ENCODE data around the gene FHIT. TPM values are rescaled to one million over a fixed set of nuclear protein-coding genes. Genes with fewer than 3 reads are reported as not detected.

The FHIT gene
- total RNA-seq, 1 experiment from 2014 or later = 3.9 TPM

DNA sequence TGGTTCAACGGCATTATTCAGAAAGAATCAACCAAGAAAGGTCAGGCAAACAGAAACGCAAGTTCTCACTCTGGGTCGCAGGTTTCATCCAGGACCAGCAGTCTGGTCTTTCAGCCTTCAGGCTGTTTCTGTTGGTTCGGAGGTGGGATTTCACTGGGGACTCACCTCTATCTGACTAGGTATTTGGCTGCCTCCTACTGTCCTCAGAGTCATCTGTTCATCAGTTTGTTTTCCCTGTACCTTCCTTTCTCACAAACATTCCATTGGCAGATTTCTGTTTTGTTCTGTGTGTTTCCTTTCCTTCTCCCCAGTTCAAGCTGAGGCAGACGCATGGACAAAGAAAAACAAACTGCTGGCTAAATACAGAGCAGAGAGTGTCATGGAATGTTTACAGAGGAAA is 1154.8 kb downstream of the FHIT start:
- DNase-seq (ENCODE audit: low read depth, low spot score) = no peak
- in situ Hi-C loops (cut with HindIII; ENCODE audit: low pct_unique_long_range_greater_than_20kb, low sequenced_read_pairs) = no loop called here

DNA sequence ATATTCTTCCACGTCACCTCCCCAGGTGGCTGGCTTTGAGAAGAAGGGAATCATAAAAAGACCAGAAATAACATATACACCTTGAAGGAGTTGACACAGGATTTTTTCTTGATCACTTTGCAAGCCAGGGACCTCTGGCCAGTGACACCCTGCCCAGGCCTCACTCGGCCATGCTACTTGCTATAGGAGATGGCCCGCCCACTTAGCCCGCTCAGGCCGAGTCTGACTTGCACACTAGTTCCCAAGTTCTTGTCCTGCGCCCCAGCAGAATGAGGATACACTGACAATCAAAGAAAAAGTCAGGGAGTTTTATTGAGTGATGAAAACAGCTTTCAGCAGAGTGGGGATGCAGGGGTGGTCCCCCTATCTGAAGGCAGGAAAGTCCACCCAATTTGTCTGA is 1155.3 kb downstream of the FHIT start:
- no peak for DNase-seq (ENCODE audit: low read depth, low spot score)
- in situ Hi-C loops (cut with HindIII; ENCODE audit: low pct_unique_long_range_greater_than_20kb, low sequenced_read_pairs) = no loop called here

- no peak for DNase-seq (ENCODE audit: low read depth, low spot score)
- in situ Hi-C loops (cut with HindIII; ENCODE audit: low pct_unique_long_range_greater_than_20kb, low sequenced_read_pairs) = no loop called here
These were observed 1155.7 kb downstream of the FHIT start for GRCh38 chr3:60095516-60095915.

DNA sequence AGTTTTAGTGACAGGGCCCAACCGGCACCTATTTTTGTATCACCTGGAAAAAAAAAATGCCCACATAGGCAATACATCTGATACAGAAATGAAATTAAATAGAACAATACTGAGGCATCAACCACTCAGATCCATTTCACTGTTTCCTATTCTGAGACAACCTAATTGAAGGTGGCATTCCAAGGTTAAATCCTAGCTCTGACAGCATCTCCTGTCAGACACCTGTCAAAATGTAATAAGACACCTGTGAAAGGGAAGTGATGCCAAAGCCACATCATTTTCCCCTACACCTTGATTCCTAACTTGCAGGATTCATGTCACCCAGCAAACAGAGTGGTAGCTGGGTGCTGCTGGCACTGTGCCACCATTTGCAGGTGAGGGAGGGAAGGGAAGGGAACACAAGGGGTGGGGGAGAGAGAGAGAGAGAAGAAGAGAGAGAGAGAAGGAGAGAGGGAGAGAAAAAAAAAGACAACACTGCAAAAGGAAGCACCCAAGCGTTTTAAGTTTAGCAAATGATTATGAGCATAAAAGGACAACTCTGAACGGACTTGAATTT is 1156.8 kb downstream of the FHIT start:
- no peak for DNase-seq (ENCODE audit: low read depth, low spot score)
- in situ Hi-C loops (cut with HindIII; ENCODE audit: low pct_unique_long_range_greater_than_20kb, low sequenced_read_pairs) = no loop called here

GRCh38 chr3:60090548-60090947 is 1160.7 kb downstream of the FHIT start:
- in situ Hi-C loops (cut with HindIII; ENCODE audit: low pct_unique_long_range_greater_than_20kb, low sequenced_read_pairs) = no loop called here
- DNase-seq (ENCODE audit: low read depth, low spot score) = no peak

- in situ Hi-C loops (cut with HindIII; ENCODE audit: low pct_unique_long_range_greater_than_20kb, low sequenced_read_pairs) = no loop called here
- no peak for DNase-seq (ENCODE audit: low read depth, low spot score)
These were observed 1164.4 kb downstream of the FHIT start for GRCh38 chr3:60086811-60087210.

- in situ Hi-C loops (cut with HindIII; ENCODE audit: low pct_unique_long_range_greater_than_20kb, low sequenced_read_pairs) = no loop called here
- DNase-seq (ENCODE audit: low read depth, low spot score) = no peak
These were observed 1165.6 kb downstream of the FHIT start for GRCh38 chr3:60085649-60086048.

DNA sequence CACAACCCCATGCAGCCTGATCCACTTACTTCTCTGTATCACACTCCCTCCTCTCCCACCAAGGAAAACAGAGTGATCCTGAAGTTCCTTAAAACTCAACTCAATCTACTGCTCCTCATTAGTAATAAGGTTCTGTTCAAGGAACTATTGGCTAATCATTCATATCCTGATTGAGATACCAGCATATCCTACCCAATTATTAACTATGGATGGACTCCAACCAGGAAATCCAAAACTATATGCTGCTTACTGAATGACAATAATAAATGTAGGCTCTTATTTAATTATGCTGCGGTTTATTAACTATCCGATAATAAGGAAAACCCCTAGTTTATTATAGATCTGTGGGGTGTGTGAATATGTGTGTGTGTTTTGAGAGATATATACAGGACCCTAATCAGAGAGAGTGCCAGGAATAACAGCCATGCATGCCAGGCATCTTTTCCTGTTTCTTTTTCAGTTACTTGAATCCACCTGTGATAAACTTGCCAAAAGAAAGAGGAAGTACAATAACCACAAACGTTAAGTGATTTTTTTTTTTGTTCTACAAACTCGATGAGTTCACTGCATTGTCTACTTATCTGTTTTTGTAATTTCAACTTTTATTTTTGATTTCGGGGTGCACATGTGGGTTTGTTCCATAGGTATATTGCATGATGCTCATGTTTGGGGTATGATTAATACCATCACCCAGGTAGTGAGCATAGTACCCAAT is 1169.7 kb downstream of the FHIT start:
- in situ Hi-C loops (cut with HindIII; ENCODE audit: low pct_unique_long_range_greater_than_20kb, low sequenced_read_pairs) = no loop called here
- no peak for DNase-seq (ENCODE audit: low read depth, low spot score)

- peak; percentile 34 for DNase-seq (ENCODE audit: low read depth, low spot score)
- in situ Hi-C loops (cut with HindIII; ENCODE audit: low pct_unique_long_range_greater_than_20kb, low sequenced_read_pairs) = no loop called here
These were observed 1170.6 kb downstream of the FHIT start for GRCh38 chr3:60080648-60081047.

GRCh38 chr3:60079076-60079475 is 1172.2 kb downstream of the FHIT start:
- in situ Hi-C loops (cut with HindIII; ENCODE audit: low pct_unique_long_range_greater_than_20kb, low sequenced_read_pairs) = no loop called here
- no peak for DNase-seq (ENCODE audit: low read depth, low spot score)

DNA sequence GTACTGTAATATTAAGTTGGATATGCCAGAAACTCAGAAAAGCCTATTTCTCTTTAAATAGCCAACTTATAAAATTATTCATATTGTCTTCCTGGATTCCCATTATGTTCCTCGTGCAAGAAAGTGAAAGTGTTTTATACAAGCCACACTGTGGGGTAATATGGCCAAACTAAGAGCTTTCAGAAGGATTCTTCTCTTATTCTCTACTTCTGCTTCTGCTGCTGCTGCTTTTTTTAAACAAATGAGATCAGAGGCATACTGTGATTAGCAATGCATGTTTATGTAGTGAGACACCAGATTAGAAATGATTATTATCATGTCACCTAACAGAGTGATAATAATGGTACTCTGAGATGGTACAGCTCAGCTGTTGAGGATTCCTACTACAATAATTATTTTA is 1174.9 kb downstream of the FHIT start:
- in situ Hi-C loops (cut with HindIII; ENCODE audit: low pct_unique_long_range_greater_than_20kb, low sequenced_read_pairs) = no loop called here
- no peak for DNase-seq (ENCODE audit: low read depth, low spot score)

- no peak for DNase-seq (ENCODE audit: low read depth, low spot score)
- in situ Hi-C loops (cut with HindIII; ENCODE audit: low pct_unique_long_range_greater_than_20kb, low sequenced_read_pairs) = no loop called here
These were observed 1177.3 kb downstream of the FHIT start for GRCh38 chr3:60073942-60074341.

DNA sequence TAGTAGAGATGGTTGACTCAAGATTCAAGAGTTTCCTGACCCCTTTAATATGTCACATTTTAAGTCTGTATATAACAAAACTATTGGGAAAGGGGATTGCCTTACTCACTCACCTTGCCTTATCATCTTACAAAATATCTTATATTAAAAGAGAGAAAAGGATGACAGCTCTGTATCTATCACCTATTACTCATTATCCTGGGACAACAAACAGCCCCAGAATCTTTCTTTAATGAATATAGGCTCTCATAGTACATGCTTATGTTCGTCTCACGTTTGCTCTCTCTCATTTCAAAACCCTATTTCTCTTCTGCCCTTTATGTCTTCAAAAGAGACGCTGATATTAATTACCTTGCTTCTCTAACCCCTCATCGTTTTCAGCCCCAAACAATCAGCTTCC is 1178.0 kb downstream of the FHIT start:
- DNase-seq (ENCODE audit: low read depth, low spot score) = no peak
- in situ Hi-C loops (cut with HindIII; ENCODE audit: low pct_unique_long_range_greater_than_20kb, low sequenced_read_pairs) = no loop called here

- in situ Hi-C loops (cut with HindIII; ENCODE audit: low pct_unique_long_range_greater_than_20kb, low sequenced_read_pairs) = no loop called here
- DNase-seq (ENCODE audit: low read depth, low spot score) = no peak
These were observed 1180.9 kb downstream of the FHIT start for GRCh38 chr3:60070366-60070765.

DNA sequence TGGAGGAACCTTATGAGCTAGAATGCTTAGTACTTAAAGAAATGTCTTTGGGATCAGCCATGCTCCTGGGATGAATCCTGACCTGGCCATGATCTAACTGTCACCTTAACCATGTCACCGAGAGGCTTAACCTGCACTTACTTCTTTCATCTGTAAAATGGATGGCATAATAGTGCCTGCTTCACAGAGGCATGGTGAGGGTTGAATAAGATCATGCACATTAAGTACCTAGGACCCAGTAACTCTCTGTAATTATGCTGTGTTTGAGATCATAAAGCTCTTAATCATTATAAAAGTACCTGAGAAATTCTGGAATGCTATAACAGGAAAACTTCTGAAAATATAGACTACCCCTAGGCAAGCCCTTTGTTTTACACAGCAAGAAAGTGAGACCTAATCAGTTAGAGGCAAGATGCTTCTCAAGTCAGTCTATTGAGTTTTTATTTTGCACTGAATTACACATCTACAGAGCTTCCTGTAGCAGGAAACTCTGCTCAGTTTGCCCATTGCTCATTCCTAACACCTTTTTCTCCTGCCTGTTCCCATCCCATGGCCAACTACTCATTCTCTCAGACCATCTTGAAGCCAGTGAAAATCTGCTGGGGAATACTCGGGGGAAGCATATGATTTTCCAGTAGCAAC is 1185.9 kb downstream of the FHIT start:
- no peak for DNase-seq (ENCODE audit: low read depth, low spot score)
- in situ Hi-C loops (cut with HindIII; ENCODE audit: low pct_unique_long_range_greater_than_20kb, low sequenced_read_pairs) = no loop called here

DNA sequence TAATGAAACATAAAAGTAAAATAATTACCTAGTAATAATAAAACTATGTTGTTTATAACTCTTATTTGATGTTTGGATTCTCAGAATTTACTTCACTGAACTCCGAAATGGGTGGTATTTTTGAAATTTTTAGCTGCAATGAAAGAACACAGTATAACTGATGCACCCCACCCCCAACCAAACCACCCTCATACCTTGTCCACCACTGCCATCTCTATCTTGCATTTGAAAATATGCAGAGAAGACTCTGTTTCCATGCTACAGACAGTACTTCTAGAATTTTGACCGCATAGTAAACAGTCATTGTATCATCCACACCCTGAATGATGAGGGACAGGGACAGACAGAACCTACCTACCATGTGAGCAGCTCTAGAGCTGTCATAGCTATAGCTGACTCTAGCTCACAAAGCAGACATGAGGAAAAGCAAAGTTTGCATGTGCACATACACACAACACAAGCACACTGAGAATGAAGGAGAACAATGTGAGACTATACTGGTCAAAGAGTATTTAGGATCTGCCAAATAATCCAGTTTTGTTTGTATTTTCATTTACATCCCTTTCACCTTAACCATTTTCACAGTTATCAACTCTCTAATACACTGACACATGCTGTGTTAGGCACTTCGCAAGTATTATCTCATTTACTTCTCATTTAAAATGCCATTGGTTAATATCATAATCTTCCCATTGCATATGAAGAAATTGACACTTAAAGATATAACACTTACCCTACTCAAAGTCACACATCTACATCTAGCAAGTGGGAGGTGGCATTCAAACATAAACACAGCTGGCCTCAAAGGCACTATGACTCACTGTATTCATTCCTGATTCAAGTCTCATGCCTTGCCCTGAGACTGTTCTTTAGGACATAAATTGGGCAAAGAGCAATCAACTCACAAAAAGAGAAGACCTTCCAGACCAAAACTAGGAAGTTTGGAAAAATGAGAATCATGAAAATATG is 1186.8 kb downstream of the FHIT start:
- DNase-seq (ENCODE audit: low read depth, low spot score) = no peak
- in situ Hi-C loops (cut with HindIII; ENCODE audit: low pct_unique_long_range_greater_than_20kb, low sequenced_read_pairs) = no loop called here

DNA sequence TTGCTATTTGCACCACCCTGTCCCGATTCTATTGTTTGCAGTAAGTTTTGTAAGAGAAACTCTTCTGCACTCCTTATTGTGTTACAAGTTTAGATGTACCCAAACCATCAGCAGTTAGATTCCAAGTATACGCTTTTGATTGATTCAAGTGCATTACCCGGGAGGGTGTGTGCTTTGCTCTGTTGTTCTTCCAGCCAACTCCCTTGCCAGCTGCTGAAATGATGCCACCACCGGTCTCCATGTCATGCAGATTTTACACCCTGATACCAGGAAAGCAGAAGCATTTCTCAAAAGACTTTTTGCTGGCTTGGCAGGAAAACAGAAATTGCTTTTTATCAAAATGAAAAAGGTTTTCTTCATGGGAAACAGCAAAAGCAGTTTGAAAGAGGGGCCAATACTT is 1194.8 kb downstream of the FHIT start:
- in situ Hi-C loops (cut with HindIII; ENCODE audit: low pct_unique_long_range_greater_than_20kb, low sequenced_read_pairs) = no loop called here
- no peak for DNase-seq (ENCODE audit: low read depth, low spot score)

DNA sequence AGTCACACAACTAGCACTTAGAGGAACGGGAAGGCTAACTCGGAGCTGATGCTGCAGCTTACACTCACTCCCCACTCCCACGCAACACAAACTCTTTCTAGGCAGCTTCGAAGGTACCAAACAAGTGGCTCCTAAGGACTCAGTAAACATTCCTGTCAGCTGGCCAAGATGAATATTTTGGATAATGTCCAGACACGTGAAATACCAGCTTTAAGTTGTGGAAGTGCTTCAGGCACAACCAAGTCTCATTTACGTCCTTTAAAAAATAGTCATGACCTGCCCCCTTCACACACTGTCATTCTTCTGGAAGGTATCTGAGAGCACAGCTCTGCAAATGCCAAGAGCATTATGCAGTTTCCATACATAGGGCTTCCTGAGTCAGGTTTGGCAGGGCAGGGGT is 1195.5 kb downstream of the FHIT start:
- in situ Hi-C loops (cut with HindIII; ENCODE audit: low pct_unique_long_range_greater_than_20kb, low sequenced_read_pairs) = no loop called here
- no peak for DNase-seq (ENCODE audit: low read depth, low spot score)
